8988T (cell line): ENCODE data around the gene RNF123.

ENCODE experiments used
- DNase-seq: peaks from one replicate; pipeline ENCODE4 v3.0.0; 2011

The RNF123 gene

GRCh38 chr3:49689046-49689907, at the start of gene RNF123, which contains the start of gene MST1:
Gene RNF123, plus strand, starts transcription at chr3:49689557. Its CDS starts 1,609 bp downstream, at chr3:49691166.
Gene MST1, minus strand, starts transcription at chr3:49689474. Its CDS starts 783 bp downstream, at chr3:49688691.
- DNase-seq, result peak; percentile 98

GRCh38 chr3:49641292-49641691, 48.1 kb upstream of the RNF123 start:
- DNase-seq, result no peak

GRCh38 chr3:49641921-49642707, 47.2 kb upstream of the RNF123 start:
- no peak for DNase-seq

- no peak for DNase-seq
These were observed 46.6 kb upstream of the RNF123 start for GRCh38 chr3:49642708-49643145.

GRCh38 chr3:49644684-49645083, 44.7 kb upstream of the RNF123 start:
- no peak for DNase-seq

GRCh38 chr3:49646236-49646635, 43.1 kb upstream of the RNF123 start:
- DNase-seq, result no peak

GRCh38 chr3:49647741-49648140, 41.6 kb upstream of the RNF123 start:
- no peak for DNase-seq

- DNase-seq, result no peak
These were observed 40.9 kb upstream of the RNF123 start for GRCh38 chr3:49648354-49649019.

GRCh38 chr3:49649576-49649975, 39.8 kb upstream of the RNF123 start:
- no peak for DNase-seq

GRCh38 chr3:49650177-49650576, 39.2 kb upstream of the RNF123 start:
- DNase-seq, result no peak

- DNase-seq, result no peak
These were observed 38.7 kb upstream of the RNF123 start for GRCh38 chr3:49650637-49651036.

- DNase-seq, result no peak
These were observed 37.0 kb upstream of the RNF123 start for GRCh38 chr3:49652218-49652902.

GRCh38 chr3:49652903-49653415, 36.4 kb upstream of the RNF123 start:
- no peak for DNase-seq

GRCh38 chr3:49653621-49654020, 35.7 kb upstream of the RNF123 start:
- no peak for DNase-seq

GRCh38 chr3:49654176-49654825, 35.1 kb upstream of the RNF123 start:
- no peak for DNase-seq

- DNase-seq, result no peak
These were observed 34.3 kb upstream of the RNF123 start for GRCh38 chr3:49654955-49655556.

- no peak for DNase-seq
These were observed 33.5 kb upstream of the RNF123 start for GRCh38 chr3:49655731-49656285.

GRCh38 chr3:49656541-49657112, 32.7 kb upstream of the RNF123 start:
- DNase-seq, result no peak

- no peak for DNase-seq
These were observed 32.0 kb upstream of the RNF123 start for GRCh38 chr3:49657208-49657915.

GRCh38 chr3:49658711-49659110, 30.6 kb upstream of the RNF123 start:
- DNase-seq, result no peak
